ENCODE data around the gene NAAA.

DNA sequence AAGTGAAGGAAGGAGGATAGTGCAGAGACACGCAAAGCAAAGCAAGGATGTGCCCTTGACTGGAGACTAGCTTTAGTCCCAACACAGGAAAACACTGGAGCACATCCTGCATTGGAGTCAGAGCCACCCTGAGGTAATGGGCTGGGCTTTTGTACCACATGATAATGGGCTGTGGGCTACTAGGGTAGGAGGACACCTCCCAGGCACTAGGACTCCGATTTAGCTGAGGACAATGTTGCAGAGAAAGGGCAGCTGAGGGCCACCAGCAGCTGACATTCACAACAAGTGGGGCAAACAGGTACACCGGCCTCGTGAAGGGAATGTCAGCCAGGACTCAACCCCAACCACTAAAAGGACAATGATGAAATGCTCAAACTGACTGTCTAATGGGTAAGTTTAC is 39.8 kb upstream of the NAAA start:
- TF ChIP-seq CTCF (IDR thresholded peaks at IDR 0.05) (no peak), POLR2A (IDR thresholded peaks at IDR 0.05) (no peak)

Measured in testis (tissue), 2 donors.